ENCODE results near the gene ATP2B2. TPM values are rescaled to one million over a fixed set of nuclear protein-coding genes. Genes with fewer than 3 reads are reported as not detected.

ATP2B2 gene
- total RNA-seq, 1 donor from 2014 or later = not detected

DNA sequence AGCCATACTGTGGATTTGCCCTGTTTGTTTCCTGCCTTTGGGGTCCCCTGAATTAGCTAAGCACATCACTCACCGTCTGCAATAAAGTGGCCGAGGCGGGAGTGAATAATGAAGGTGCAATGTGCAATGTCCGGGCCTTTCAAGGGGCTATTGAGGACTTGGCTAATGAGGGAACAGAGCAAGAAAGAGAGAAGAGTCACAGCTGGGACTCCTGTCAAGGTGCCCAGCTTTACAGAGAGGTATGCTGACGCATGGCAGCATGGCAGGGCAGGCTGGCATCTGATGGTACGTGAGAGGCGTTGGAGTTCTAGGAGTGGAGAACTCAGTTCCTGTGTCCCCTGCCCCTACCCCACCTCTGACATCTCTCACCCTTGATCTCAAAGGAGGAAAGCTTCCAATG, 13.8 kb upstream of the ATP2B2 start:
- H3K36me3 ChIP-seq = no peaks in the 10 kb centered on the region
- DNase-seq = no peak
- TF ChIP-seq, protein P1, sequence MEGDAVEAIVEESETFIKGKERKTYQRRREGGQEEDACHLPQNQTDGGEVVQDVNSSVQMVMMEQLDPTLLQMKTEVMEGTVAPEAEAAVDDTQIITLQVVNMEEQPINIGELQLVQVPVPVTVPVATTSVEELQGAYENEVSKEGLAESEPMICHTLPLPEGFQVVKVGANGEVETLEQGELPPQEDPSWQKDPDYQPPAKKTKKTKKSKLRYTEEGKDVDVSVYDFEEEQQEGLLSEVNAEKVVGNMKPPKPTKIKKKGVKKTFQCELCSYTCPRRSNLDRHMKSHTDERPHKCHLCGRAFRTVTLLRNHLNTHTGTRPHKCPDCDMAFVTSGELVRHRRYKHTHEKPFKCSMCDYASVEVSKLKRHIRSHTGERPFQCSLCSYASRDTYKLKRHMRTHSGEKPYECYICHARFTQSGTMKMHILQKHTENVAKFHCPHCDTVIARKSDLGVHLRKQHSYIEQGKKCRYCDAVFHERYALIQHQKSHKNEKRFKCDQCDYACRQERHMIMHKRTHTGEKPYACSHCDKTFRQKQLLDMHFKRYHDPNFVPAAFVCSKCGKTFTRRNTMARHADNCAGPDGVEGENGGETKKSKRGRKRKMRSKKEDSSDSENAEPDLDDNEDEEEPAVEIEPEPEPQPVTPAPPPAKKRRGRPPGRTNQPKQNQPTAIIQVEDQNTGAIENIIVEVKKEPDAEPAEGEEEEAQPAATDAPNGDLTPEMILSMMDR (IDR thresholded peaks at IDR 0.05; ENCODE audit: borderline replicate concordance) = no peak
- no peaks in the 10 kb centered on the region for H3K9me3 ChIP-seq (replicated peaks)
- peaks cover 34% of the 10 kb centered on the region for H3K4me1 ChIP-seq
- no peak overlapping the region for H3K4me3 ChIP-seq
- no peak overlapping the region for H3K27ac ChIP-seq (replicated peaks)
- intact Hi-C loops (cut with micrococcal nuclease) = no loop called here
- H3K27me3 ChIP-seq (ENCODE audit: low read depth) = peaks cover 52% of the 10 kb centered on the region

DNA sequence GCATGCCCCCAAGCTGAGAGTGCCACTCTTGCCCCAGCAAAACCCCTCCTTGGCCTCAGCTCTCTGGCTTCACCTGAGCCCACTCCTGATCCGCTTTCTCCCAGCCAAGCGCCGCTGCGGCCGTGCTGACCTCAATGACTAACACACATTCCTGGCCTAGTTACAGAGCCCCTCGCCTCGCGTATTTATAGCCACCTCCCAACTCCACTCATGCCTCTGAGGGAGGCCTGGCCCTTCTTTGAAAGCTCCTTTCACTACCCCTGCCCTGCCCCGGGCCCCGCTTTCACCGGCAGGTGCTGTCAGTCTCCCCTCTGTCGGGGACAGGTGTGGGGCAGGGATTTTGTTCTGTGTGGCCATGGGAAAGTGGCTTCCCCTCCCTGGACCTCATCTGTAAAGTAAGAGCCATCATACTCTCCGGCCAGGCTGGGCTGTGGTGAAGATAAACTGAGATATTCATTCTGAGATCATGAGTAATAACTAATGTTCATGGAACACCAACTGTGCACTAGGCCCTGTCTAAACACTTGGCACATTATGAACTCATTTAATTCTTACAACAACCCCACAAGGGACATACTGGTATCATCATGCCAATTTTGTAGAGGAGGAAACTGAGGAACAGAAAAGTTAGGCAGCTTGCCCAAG, 13.2 kb upstream of the ATP2B2 start:
- Histone ChIP-seq H3K27ac (replicated peaks) (peak overlapping the region; percentile 38), H3K27me3 (ENCODE audit: low read depth) (peaks cover 46% of the 10 kb centered on the region), H3K36me3 (no peaks in the 10 kb centered on the region), H3K9me3 (replicated peaks) (no peaks in the 10 kb centered on the region), H3K4me3 (no peak overlapping the region), H3K4me1 (peaks cover 34% of the 10 kb centered on the region)
- TF ChIP-seq, protein P1 (IDR thresholded peaks at IDR 0.05; ENCODE audit: borderline replicate concordance) = no peak
- intact Hi-C loops (cut with micrococcal nuclease) = no loop called here
- peak; percentile 30 for DNase-seq

GRCh38 chr3:10517627-10518026, 12.2 kb upstream of the ATP2B2 start:
- DNase-seq = no peak
- no peak overlapping the region for H3K27ac ChIP-seq (replicated peaks)
- H3K27me3 ChIP-seq (ENCODE audit: low read depth) = peaks cover 38% of the 10 kb centered on the region
- intact Hi-C loops (cut with micrococcal nuclease) = no loop called here
- H3K4me1 ChIP-seq = peaks cover 34% of the 10 kb centered on the region
- H3K36me3 ChIP-seq = no peaks in the 10 kb centered on the region
- no peak overlapping the region for H3K4me3 ChIP-seq
- no peaks in the 10 kb centered on the region for H3K9me3 ChIP-seq (replicated peaks)
- TF ChIP-seq, protein P1 (IDR thresholded peaks at IDR 0.05; ENCODE audit: borderline replicate concordance) = no peak

DNA sequence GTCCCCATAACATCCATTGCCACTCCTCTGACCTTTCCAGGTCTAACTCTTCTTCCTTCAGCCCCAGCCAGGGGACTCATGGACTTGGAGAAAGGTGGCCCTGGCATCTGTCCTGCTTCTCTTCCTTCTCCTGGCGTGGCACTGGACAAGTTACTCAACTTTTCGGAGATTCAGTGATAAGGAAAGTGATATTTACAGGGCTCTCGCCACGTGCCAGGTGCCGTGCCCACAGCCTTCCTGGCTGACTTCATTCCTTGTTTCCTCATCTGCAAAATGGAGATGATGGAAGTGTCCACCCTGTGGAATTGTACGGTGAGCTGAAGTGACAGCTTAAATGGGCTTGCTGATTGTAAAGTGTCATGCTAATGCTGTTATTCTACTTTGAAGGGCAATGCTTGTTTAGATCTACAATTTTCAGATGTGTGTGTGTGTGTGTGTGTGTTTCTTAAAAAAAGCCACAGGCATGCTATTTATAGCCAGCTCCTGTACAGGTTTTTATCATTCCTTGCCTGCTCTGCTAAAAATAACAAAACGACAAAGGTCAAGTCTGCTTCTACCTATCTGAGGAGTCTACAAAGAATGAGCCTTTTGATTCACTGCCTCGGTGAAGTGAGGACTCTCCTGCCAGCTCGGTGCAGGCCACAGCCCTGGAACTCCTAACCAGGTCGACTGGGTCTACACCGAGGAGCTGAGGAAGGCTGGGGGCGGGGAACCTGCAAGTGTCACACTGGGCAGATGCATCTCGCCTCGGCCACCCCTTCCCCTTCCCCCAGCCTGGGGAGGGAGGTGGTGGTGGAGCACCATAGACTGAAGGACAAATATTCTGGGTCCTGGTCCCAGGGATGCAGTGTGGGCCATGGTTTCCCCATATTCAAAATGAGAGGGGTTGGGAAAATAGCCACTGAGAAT, 11.4 kb upstream of the ATP2B2 start:
- no peak for DNase-seq
- Histone ChIP-seq H3K4me3 (no peak overlapping the region), H3K9me3 (replicated peaks) (no peaks in the 10 kb centered on the region), H3K27ac (replicated peaks) (peak overlapping the region; percentile 52), H3K27me3 (ENCODE audit: low read depth) (peaks cover 30% of the 10 kb centered on the region), H3K36me3 (no peaks in the 10 kb centered on the region), H3K4me1 (peaks cover 34% of the 10 kb centered on the region)
- intact Hi-C loops (cut with micrococcal nuclease) = no loop called here
- TF ChIP-seq, protein P1 (IDR thresholded peaks at IDR 0.05; ENCODE audit: borderline replicate concordance) = no peak

DNA sequence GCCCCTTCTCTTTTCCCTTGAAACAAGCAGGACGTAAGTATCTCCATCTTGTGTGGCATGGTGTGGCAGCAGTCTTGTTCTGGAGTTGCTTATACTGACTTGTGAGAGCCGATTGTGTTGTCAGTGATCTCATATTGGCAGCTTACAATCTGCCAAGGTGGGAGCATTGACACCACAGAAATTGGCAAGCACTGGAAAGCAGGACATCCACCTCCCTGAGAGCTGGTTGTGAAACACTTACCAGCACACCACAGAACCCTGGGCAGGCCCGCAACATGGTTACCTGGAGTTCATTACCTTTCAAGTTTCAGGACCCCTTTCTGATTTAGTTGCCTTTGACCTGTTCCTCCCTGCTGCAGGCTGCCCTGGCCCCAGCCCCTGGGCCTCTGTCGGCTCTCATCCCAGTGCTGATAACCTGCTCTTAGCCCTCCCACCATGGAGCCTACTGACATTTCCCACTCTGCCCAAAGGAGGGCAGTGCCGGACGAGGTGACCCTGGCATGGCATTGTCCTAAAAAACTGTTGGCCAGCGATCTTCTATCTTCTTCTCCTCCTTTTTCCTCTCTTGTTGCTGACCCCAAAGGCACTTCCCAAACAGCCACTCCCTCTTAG, 10.6 kb upstream of the ATP2B2 start:
- no peaks in the 10 kb centered on the region for H3K36me3 ChIP-seq
- DNase-seq = no peak
- TF ChIP-seq, protein P1 (IDR thresholded peaks at IDR 0.05; ENCODE audit: borderline replicate concordance) = no peak
- peaks cover 34% of the 10 kb centered on the region for H3K4me1 ChIP-seq
- no peak overlapping the region for H3K4me3 ChIP-seq
- no peaks in the 10 kb centered on the region for H3K9me3 ChIP-seq (replicated peaks)
- intact Hi-C loops (cut with micrococcal nuclease) = no loop called here
- no peak overlapping the region for H3K27ac ChIP-seq (replicated peaks)
- H3K27me3 ChIP-seq (ENCODE audit: low read depth) = peaks cover 22% of the 10 kb centered on the region
